IPS-15b (cell line): Measurements from ENCODE around the gene CXXC4.

Experiments used
- H3K27me3 ChIP-seq: one replicate; pipeline ENCODE4 v1.6.1; 2013; ENCODE audit warnings: low read length; ENCODE audit not compliant: control insufficient read depth, insufficient read depth
- H3K36me3 ChIP-seq: one replicate; pipeline ENCODE4 v1.6.1; 2013; ENCODE audit warnings: low read length; ENCODE audit not compliant: control insufficient read depth, insufficient read depth
- H3K4me1 ChIP-seq: one replicate; pipeline ENCODE4 v1.6.1; 2013; ENCODE audit warnings: mild to moderate bottlenecking, low read length; ENCODE audit not compliant: control insufficient read depth, insufficient read depth
- H3K4me3 ChIP-seq: one replicate; pipeline ENCODE4 v1.5.1; 2013; ENCODE audit warnings: low read depth, low read length
- H3K9ac ChIP-seq: one replicate; pipeline ENCODE4 v1.6.1; 2013; ENCODE audit warnings: low read depth, mild to moderate bottlenecking, low read length
- H3K9me3 ChIP-seq: one replicate; pipeline ENCODE4 v1.6.1; 2013; ENCODE audit warnings: mild to moderate bottlenecking, low read length; ENCODE audit not compliant: control insufficient read depth, insufficient read depth

Gene CXXC4

DNA sequence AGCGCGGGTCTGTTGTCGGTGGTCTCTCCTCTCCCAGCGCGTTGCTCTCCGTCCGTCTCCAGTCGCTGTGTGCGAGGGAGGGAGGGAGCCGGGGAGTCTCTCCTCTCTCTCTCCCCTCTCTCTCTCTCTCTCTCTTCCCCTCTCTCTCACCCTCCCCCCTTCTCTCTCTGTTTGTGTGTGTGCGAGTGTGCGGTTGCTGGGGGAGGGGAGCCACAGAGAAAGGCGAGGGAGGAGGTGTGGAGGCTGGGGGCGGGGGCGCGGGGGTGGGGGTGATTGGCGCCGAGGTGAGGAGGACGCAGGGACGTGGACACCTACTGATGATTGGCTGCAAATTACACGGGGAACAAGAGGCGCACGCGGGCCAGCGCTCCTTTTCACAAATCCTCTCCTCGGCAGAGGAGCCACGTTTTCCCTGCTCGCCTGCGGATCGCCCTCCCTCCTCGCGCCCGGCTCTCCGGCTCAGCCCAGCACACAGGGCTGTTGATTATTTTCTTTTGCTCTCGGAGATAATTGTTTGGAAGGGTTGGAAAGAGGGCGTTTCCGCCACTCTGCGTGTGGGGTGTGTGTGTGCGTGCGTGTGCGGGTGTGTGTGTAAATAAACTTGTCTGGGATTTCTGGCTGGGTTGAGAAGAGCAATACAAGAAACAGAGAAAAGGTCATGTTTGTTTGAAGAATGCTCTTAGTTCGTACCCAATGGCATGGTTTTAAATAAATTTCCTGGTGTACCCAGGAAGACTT, at the start of gene CXXC4:
CXXC4 (minus strand) TSS at position 73 of the 738 bp plus-strand sequence. CDS start 3,092 bp downstream, outside the sequence.
- H3K4me1 ChIP-seq, result peaks cover 18% of the 10 kb centered on the region
- no peaks in the 10 kb centered on the region for H3K36me3 ChIP-seq
- H3K27me3 ChIP-seq, result peaks cover 9% of the 10 kb centered on the region
- no peaks in the 10 kb centered on the region for H3K9me3 ChIP-seq
- peak within 1 kb of the TSS; percentile 79 for H3K4me3 ChIP-seq
- peak within 1 kb of the TSS; percentile 32 for H3K9ac ChIP-seq

DNA sequence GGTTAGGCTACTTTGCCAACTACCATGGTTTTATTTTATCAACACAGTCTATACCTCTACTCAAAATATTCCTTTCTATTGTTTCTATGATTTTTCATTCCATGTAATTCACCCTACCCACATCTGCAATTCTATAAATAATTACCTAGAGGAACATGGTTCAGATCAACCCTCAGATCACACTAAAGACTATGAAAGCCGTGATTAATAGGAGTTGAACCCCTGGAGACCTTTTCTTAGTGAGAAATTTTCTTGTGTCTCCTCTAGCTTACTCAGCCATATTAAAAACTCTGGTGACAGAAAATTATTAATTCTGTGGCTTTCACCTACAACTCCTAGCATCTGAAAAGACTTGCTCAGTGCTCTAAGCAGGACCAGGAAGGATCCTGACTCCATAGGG, 38.5 kb upstream of the CXXC4 start:
- no peaks in the 10 kb centered on the region for H3K27me3 ChIP-seq
- no peak overlapping the region for H3K4me3 ChIP-seq
- no peaks in the 10 kb centered on the region for H3K4me1 ChIP-seq
- no peaks in the 10 kb centered on the region for H3K36me3 ChIP-seq
- no peaks in the 10 kb centered on the region for H3K9me3 ChIP-seq
- H3K9ac ChIP-seq, result no peak overlapping the region

DNA sequence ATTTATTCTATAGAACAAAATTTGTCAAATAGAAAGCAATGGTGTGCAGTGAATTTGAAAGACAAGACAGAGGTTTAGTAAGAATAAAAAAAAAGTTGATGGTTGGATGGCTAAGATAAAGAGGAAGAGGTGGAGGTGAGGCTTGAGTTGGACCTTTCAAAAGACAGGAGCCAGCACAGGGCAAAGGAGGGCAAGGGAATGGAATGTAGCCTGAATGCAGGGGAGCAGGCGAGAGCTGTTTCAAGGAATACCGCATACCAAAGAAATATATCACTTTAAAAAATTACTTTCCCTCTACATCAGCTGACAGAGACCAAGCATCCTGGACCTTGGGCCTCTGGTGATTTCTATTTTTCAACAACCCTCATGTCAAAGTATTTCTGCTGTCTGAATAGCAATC, 38.0 kb upstream of the CXXC4 start:
- no peaks in the 10 kb centered on the region for H3K36me3 ChIP-seq
- no peak overlapping the region for H3K9ac ChIP-seq
- H3K4me3 ChIP-seq, result no peak overlapping the region
- no peaks in the 10 kb centered on the region for H3K9me3 ChIP-seq
- H3K4me1 ChIP-seq, result no peaks in the 10 kb centered on the region
- no peaks in the 10 kb centered on the region for H3K27me3 ChIP-seq

DNA sequence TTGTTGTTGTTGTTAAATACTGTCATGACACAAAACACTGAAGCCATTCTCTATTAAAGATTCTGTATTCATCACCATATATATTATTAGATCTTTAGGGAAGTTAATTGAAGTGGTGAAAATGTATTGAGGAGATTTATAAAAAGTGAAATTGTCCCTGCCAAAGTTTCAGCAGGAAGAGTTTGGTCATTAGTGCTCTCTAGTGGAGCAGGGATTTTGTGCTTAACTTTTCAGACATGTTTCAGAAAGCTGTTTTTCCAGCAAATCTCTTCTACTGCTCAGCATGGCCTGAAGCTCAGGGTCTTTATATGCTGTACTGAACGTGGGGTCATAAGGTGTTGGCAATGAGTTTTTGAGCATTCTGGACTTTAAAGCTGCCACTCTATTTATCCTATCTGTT, 36.7 kb upstream of the CXXC4 start:
- Histone ChIP-seq H3K4me3 (no peak overlapping the region), H3K4me1 (no peaks in the 10 kb centered on the region), H3K27me3 (no peaks in the 10 kb centered on the region), H3K36me3 (no peaks in the 10 kb centered on the region), H3K9me3 (no peaks in the 10 kb centered on the region), H3K9ac (no peak overlapping the region)

DNA sequence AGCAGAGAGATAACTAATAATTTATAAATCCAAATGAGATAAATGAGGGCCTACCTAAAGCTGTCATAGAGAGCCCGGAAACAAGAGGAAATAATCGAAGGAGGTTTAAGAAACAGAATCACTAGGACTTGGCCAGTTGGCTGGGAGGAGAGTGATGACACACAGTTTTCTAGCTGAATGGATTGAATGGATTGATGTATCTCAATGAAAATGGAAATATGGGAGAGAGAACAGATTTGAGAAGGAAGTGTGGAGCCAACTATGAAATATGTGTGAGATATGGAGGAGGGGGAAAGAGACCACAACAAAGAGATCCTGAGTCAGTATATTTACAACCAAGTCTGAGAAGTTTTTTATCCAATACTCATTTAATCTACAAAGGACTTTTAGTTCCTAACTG, 35.7 kb upstream of the CXXC4 start:
- Histone ChIP-seq H3K4me3 (no peak overlapping the region), H3K36me3 (no peaks in the 10 kb centered on the region), H3K4me1 (no peaks in the 10 kb centered on the region), H3K9me3 (no peaks in the 10 kb centered on the region), H3K27me3 (no peaks in the 10 kb centered on the region), H3K9ac (no peak overlapping the region)

DNA sequence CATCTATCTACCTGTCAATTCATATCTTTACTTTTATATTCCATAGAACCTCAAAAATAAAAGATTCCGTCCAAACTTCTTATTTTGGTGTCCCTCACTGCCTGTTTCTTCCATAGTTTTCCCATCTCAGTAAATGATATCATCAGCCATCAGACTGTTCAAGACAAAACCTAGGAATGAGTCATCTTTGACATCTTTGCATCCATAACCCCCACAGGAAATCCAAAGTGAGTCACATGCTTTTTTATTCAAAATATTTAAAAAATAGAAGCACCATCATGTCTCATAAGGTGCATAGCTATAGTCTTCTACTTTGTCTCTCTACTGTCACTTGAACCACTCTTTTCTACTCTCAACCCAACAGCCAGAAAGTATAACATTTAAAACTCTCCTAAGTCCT, 29.9 kb upstream of the CXXC4 start:
- H3K4me1 ChIP-seq, result no peaks in the 10 kb centered on the region
- H3K9me3 ChIP-seq, result no peaks in the 10 kb centered on the region
- no peak overlapping the region for H3K9ac ChIP-seq
- no peaks in the 10 kb centered on the region for H3K36me3 ChIP-seq
- H3K27me3 ChIP-seq, result no peaks in the 10 kb centered on the region
- no peak overlapping the region for H3K4me3 ChIP-seq

DNA sequence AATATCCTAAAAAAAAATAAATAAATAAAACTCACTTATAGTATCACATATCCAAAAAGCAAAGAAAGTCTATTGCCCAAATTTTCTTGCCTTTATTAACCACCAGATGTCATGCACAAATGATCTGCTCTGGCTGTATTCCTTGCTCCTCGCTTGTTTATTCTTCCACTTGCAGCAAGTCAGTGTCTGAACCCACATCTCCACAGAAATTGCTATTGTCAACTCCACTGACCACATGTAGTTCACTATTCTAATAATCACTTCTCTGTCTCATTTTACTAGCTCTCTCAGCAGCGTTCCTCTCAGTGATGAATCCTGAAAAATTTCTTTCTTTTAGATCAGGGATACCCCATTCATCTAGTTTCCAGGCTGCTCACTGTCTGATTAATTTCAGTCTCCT, 29.3 kb upstream of the CXXC4 start:
- H3K9ac ChIP-seq, result no peak overlapping the region
- H3K9me3 ChIP-seq, result no peaks in the 10 kb centered on the region
- no peaks in the 10 kb centered on the region for H3K4me1 ChIP-seq
- H3K27me3 ChIP-seq, result no peaks in the 10 kb centered on the region
- H3K36me3 ChIP-seq, result no peaks in the 10 kb centered on the region
- no peak overlapping the region for H3K4me3 ChIP-seq

DNA sequence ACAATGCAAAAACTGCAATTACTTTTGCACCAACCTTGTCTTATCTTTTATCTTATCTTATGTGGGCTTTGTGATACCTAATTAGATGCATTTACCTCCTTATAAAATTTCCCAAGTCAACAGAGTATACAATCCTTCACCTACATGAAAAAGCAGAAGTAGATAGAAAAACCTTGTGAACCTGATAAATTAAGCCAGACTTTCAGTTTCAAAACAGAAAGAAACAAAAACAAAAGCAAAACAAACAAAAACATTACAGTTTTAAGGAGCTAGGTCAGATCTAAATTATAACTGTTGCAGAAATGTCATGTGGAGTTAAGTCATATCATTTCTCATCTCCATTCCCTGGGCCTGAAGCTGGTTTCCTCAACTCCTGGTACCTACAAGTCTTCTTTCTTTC, 24.9 kb upstream of the CXXC4 start:
- no peaks in the 10 kb centered on the region for H3K9me3 ChIP-seq
- H3K27me3 ChIP-seq, result no peaks in the 10 kb centered on the region
- H3K9ac ChIP-seq, result no peak overlapping the region
- H3K4me3 ChIP-seq, result no peak overlapping the region
- H3K36me3 ChIP-seq, result no peaks in the 10 kb centered on the region
- no peaks in the 10 kb centered on the region for H3K4me1 ChIP-seq

DNA sequence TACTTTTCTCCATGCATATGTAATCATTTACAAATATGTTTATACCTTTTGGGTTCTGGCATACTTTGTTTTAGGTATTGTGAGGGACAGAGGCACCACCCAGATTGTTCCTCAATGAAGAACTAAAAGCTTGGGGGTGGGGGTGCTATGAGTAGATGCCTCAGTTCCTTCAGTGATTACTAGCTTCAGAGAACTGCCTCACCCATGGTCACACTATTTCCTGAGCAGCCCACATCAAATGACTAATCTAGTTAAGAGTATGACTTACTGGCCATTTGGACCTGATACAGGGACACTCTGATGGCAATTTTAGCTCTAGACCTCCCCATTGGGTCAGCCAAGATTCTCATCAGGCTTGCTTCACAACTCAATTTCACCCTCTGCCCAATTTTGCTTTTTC, 22.2 kb upstream of the CXXC4 start:
- Histone ChIP-seq H3K27me3 (no peaks in the 10 kb centered on the region), H3K9me3 (no peaks in the 10 kb centered on the region), H3K4me1 (no peaks in the 10 kb centered on the region), H3K36me3 (no peaks in the 10 kb centered on the region), H3K9ac (no peak overlapping the region), H3K4me3 (no peak overlapping the region)

DNA sequence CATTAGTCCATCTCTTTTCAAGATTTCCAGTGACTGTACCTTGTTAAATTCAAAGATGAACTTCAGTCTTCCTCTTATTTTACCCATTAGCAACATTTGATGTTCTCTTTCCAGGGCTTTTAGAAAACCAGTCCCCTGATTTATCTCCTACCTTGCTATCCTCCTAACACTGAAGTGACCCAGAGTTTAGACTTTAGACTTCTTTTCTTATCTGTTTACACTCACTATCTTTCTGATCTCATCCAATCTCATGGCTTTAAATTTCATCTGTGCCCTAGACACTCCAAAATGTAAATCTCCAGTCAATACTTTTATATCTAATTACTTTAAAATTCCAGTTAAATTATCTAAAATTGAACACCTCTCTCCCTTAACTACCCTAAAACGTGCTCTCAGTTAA, 13.5 kb upstream of the CXXC4 start:
- no peaks in the 10 kb centered on the region for H3K36me3 ChIP-seq

DNA sequence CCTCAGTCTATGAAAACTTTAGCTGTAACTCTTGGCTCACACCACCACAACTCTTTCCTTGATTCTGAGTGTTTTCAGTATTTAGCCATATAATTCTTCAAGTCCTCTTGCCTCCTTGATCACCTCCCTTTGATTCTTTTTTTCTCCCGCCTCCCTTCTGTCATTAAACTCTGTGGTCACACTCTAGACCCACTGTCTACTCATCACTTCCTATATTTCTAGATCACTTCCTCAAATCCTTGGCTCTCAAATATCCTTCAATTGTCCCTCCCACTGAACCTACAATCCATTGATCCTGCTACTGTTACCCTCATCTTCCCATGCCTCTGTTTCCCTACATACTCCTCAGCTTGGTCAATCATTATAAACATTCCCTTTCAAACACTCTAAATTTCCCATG, 12.4 kb upstream of the CXXC4 start:
- no peaks in the 10 kb centered on the region for H3K4me1 ChIP-seq
- H3K27me3 ChIP-seq, result no peaks in the 10 kb centered on the region
- H3K9ac ChIP-seq, result no peak overlapping the region
- H3K4me3 ChIP-seq, result no peak overlapping the region
- H3K36me3 ChIP-seq, result no peaks in the 10 kb centered on the region
- no peaks in the 10 kb centered on the region for H3K9me3 ChIP-seq

More for the DNA sequence above, 13.5 kb upstream of the CXXC4 start:
- Histone ChIP-seq H3K4me3 (no peak overlapping the region), H3K27me3 (no peaks in the 10 kb centered on the region), H3K9me3 (no peaks in the 10 kb centered on the region), H3K9ac (no peak overlapping the region), H3K4me1 (no peaks in the 10 kb centered on the region)

DNA sequence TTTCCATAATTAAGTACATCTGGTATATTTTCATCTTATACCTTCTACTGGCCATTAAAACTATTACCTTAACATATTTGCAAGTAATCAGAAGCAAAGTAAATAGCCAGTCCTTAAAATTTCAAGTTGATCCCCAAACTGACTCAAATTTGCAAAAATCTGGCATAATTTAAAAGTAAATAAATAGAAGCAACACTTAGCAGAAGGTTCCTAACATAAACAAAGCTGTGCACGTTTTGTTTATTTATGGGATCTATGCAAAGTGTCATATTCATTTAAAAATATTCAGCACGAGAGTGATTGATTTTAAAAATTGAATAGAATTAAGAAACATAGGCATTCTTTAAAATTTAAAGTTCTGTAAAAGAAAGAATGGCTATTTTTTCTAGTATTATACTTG, 9.8 kb upstream of the CXXC4 start:
- Histone ChIP-seq H3K36me3 (no peaks in the 10 kb centered on the region), H3K4me3 (no peak overlapping the region), H3K9ac (no peak overlapping the region), H3K4me1 (no peaks in the 10 kb centered on the region), H3K9me3 (no peaks in the 10 kb centered on the region), H3K27me3 (no peaks in the 10 kb centered on the region)
